HG03060 (cell line): ENCODE data around the gene LIMS4.
"Not testable (repeated sequence)": the region's sequence is repeated elsewhere in the genome, so short reads cannot be mapped to it uniquely, and the experiment has no call there.

ENCODE experiments used
- ATAC-seq: cut with Tn5 transposase; IDR thresholded peaks from one replicate; pipeline ENCODE4 v1.9.1; 2021; ENCODE audit warnings: low read depth, moderate number of reproducible peaks; ENCODE audit not compliant: unreplicated experiment

Gene LIMS4

GRCh38 chr2:110472171-110473058, at the start of gene LIMS4:
Gene LIMS4, minus strand, starts transcription at chr2:110472816. Its CDS starts 38 bp downstream, at chr2:110472778.
- not testable (repeated sequence) for ATAC-seq

- not testable (repeated sequence) for ATAC-seq
Measured at GRCh38 chr2:110499755-110500377, 27.2 kb upstream of the LIMS4 start.

GRCh38 chr2:110496027-110496426, 23.4 kb upstream of the LIMS4 start:
- ATAC-seq, result not testable (repeated sequence)

GRCh38 chr2:110494488-110494887, 21.9 kb upstream of the LIMS4 start:
- ATAC-seq, result not testable (repeated sequence)

- not testable (repeated sequence) for ATAC-seq
Measured at GRCh38 chr2:110488991-110489390, 16.4 kb upstream of the LIMS4 start.

- ATAC-seq, result not testable (repeated sequence)
Measured at GRCh38 chr2:110482697-110483096, 10.1 kb upstream of the LIMS4 start.

- ATAC-seq, result not testable (repeated sequence)
Measured at GRCh38 chr2:110481200-110481599, 8.6 kb upstream of the LIMS4 start.

GRCh38 chr2:110480084-110480483, 7.5 kb upstream of the LIMS4 start:
- ATAC-seq, result not testable (repeated sequence)

- not testable (repeated sequence) for ATAC-seq
Measured at GRCh38 chr2:110477370-110477769, 4.8 kb upstream of the LIMS4 start.

GRCh38 chr2:110476952-110477351, 4.3 kb upstream of the LIMS4 start:
- ATAC-seq, result not testable (repeated sequence)

GRCh38 chr2:110475627-110476359, 3.2 kb upstream of the LIMS4 start:
- ATAC-seq, result not testable (repeated sequence)

- ATAC-seq, result not testable (repeated sequence)
Measured at GRCh38 chr2:110474898-110475297, 2.3 kb upstream of the LIMS4 start.

GRCh38 chr2:110473059-110473358, 393 bp upstream of the LIMS4 start:
- ATAC-seq, result not testable (repeated sequence)

GRCh38 chr2:110468921-110469320, 3.7 kb downstream of the LIMS4 start:
- not testable (repeated sequence) for ATAC-seq

- ATAC-seq, result not testable (repeated sequence)
Measured at GRCh38 chr2:110465312-110465711, 7.3 kb downstream of the LIMS4 start.

GRCh38 chr2:110462458-110462857, 10.2 kb downstream of the LIMS4 start:
- ATAC-seq, result not testable (repeated sequence)

GRCh38 chr2:110460318-110460717, 12.3 kb downstream of the LIMS4 start:
- ATAC-seq, result not testable (repeated sequence)

GRCh38 chr2:110457214-110457590, 15.4 kb downstream of the LIMS4 start:
- ATAC-seq, result not testable (repeated sequence)

- ATAC-seq, result not testable (repeated sequence)
Measured at GRCh38 chr2:110456291-110457213, 16.1 kb downstream of the LIMS4 start.
